CD4-positive, alpha-beta T cell treated with Interleukin-10 for 1 hour (primary cell): ENCODE data around the gene MTX3.

Experiments used
- DNase-seq: peaks from one replicate; pipeline ENCODE4 v3.0.0-alpha.2; 2020

MTX3 gene

GRCh38 chr5:79982136-79982535 is 8.9 kb downstream of the MTX3 start:
- DNase-seq: peak; percentile 2

- DNase-seq: no peak
These were observed 14.1 kb downstream of the MTX3 start for GRCh38 chr5:79976759-79977515.

- DNase-seq: no peak
These were observed 15.6 kb downstream of the MTX3 start for GRCh38 chr5:79975422-79975821.

- DNase-seq: no peak
These were observed 16.2 kb downstream of the MTX3 start for GRCh38 chr5:79974886-79975285.

- DNase-seq: no peak
These were observed 17.1 kb downstream of the MTX3 start for GRCh38 chr5:79973996-79974395.

GRCh38 chr5:79973511-79973910 is 17.6 kb downstream of the MTX3 start:
- DNase-seq: no peak

GRCh38 chr5:79971156-79971555 is 19.9 kb downstream of the MTX3 start:
- no peak for DNase-seq

GRCh38 chr5:79966448-79966847 is 24.6 kb downstream of the MTX3 start:
- no peak for DNase-seq

GRCh38 chr5:79964136-79964535 is 26.9 kb downstream of the MTX3 start:
- no peak for DNase-seq

GRCh38 chr5:79963261-79964061 is 27.6 kb downstream of the MTX3 start:
- no peak for DNase-seq

GRCh38 chr5:79962575-79963222 is 28.4 kb downstream of the MTX3 start:
- no peak for DNase-seq

GRCh38 chr5:79961716-79962574 is 29.1 kb downstream of the MTX3 start:
- no peak for DNase-seq

GRCh38 chr5:79959407-79959806 is 31.7 kb downstream of the MTX3 start:
- DNase-seq: no peak

GRCh38 chr5:79955941-79956670 is 35.0 kb downstream of the MTX3 start:
- no peak for DNase-seq

GRCh38 chr5:79955356-79955895 is 35.6 kb downstream of the MTX3 start:
- DNase-seq: no peak

GRCh38 chr5:79954620-79955019 is 36.4 kb downstream of the MTX3 start:
- DNase-seq: no peak

- DNase-seq: no peak
These were observed 43.5 kb downstream of the MTX3 start for GRCh38 chr5:79947567-79947966.

GRCh38 chr5:79938468-79938867 is 52.6 kb downstream of the MTX3 start:
- no peak for DNase-seq

- no peak for DNase-seq
These were observed 54.3 kb downstream of the MTX3 start for GRCh38 chr5:79936646-79937216.

- DNase-seq: no peak
These were observed 54.9 kb downstream of the MTX3 start for GRCh38 chr5:79936002-79936645.

GRCh38 chr5:79934681-79935080 is 56.4 kb downstream of the MTX3 start:
- no peak for DNase-seq
